Stimulated activated CD8-positive, alpha-beta memory T cell treated with anti-CD3 and anti-CD28 coated beads, Interleukin-7, amount 100 ng/mL, for 24 hours (primary cell): ENCODE results near the gene SELL.
"Not testable (repeated sequence)": the region's sequence is repeated elsewhere in the genome, so short reads cannot be mapped to it uniquely, and the experiment has no call there.

Source experiments
- DNase-seq: peaks from one replicate; pipeline ENCODE4 v3.0.0-alpha.2; 2020; ENCODE audit warnings: low read depth

The SELL gene

GRCh38 chr1:169711469-169712308 lies at the start of gene SELL:
Gene SELL (minus strand): TSS chr1:169711620. CDS start chr1:169711498, 122 bp downstream.
- DNase-seq, result peak; percentile 40

GRCh38 chr1:169759038-169759437 lies 47.6 kb upstream of the SELL start:
- no peak for DNase-seq

GRCh38 chr1:169753549-169753948 lies 42.1 kb upstream of the SELL start:
- no peak for DNase-seq

- no peak for DNase-seq
Measured at GRCh38 chr1:169750041-169750440, 38.6 kb upstream of the SELL start.

GRCh38 chr1:169746550-169746949 lies 35.1 kb upstream of the SELL start:
- DNase-seq, result no peak

GRCh38 chr1:169745015-169745861 lies 33.8 kb upstream of the SELL start:
- DNase-seq, result no peak

- DNase-seq, result no peak
Measured at GRCh38 chr1:169741666-169742394, 30.4 kb upstream of the SELL start.

GRCh38 chr1:169739980-169740379 lies 28.6 kb upstream of the SELL start:
- DNase-seq, result no peak

- DNase-seq, result no peak
Measured at GRCh38 chr1:169733924-169734323, 22.5 kb upstream of the SELL start, which contains the start of gene SELE. Gene SELE (minus strand): TSS chr1:169734079. CDS start chr1:169733612, 467 bp downstream.

- no peak for DNase-seq
Measured at GRCh38 chr1:169731446-169731845, 20.0 kb upstream of the SELL start.

GRCh38 chr1:169729991-169730390 lies 18.6 kb upstream of the SELL start:
- no peak for DNase-seq

- no peak for DNase-seq
Measured at GRCh38 chr1:169727307-169727706, 15.9 kb upstream of the SELL start.

- no peak for DNase-seq
Measured at GRCh38 chr1:169726851-169727250, 15.4 kb upstream of the SELL start.

- DNase-seq, result no peak
Measured at GRCh38 chr1:169725930-169726329, 14.5 kb upstream of the SELL start.

GRCh38 chr1:169724168-169724567 lies 12.7 kb upstream of the SELL start:
- no peak for DNase-seq

- DNase-seq, result no peak
Measured at GRCh38 chr1:169723763-169724162, 12.3 kb upstream of the SELL start.

GRCh38 chr1:169722779-169723178 lies 11.4 kb upstream of the SELL start:
- DNase-seq, result no peak

GRCh38 chr1:169715100-169715499 lies 3.7 kb upstream of the SELL start:
- not testable (repeated sequence) for DNase-seq

GRCh38 chr1:169713090-169713489 lies 1.7 kb upstream of the SELL start:
- DNase-seq, result not testable (repeated sequence)

GRCh38 chr1:169712309-169712631 lies 850 bp upstream of the SELL start:
- no peak for DNase-seq

GRCh38 chr1:169708647-169709046 lies 2.8 kb downstream of the SELL start:
- no peak for DNase-seq

- DNase-seq, result no peak
Measured at GRCh38 chr1:169707912-169708604, 3.4 kb downstream of the SELL start.
